Measurements from ENCODE around the gene HEATR1.

DNA sequence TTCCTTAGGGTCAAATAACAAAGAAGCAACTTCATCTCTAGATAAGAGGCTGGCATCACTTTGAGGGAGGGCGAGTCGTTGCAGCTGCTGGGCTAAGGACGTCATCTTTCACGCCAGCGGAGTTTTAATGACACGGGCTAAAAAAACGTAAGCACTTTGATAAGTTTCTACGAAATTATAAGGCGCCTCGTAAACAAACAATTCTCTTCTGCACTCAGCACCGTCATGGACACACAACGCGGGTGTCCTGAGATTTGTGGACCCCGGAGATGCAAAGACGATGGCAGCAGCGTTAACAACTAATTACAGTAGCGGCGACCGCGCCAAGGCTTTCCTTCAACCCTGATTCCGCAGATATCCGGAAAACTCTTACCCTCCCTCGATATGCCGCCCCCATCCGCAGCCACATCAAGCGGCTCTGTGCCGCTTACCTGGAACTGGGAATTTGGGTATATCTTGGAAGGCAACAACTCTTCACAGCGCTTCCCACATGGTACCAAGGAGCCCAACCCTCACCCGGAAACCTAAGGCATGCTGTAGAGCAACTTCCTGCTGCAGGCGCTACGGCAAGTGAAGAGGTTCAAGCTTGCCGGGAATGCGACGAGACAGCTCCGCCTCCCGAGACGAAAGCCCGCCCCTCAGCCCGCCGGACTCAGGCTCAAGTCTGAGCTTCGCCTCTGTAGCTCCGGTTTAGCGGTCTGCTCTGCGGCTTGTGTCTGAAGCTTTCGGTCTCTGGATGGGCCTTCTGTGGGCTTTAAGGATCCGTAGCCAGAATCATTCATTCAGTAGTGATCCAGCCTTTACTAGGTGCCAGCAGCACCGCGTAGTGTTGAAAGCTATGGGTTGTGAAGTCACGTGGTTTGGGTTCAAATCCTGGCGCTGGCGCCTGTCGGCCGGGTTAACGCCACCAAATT, at the start of gene HEATR1:
- TF ChIP-seq CTCF (IDR thresholded peaks at IDR 0.05) = peak in 1 of 4 experiments; percentile 8
- peak; percentile 10 to 48 for TF ChIP-seq POLR2A (IDR thresholded peaks at IDR 0.05)

All from uterus (tissue), 2 donors.